Endothelial cell of umbilical vein (primary cell): ENCODE data around the gene KCNJ16. TPM values are rescaled to one million over a fixed set of nuclear protein-coding genes. Genes with fewer than 3 reads are reported as not detected.
"Not testable (repeated sequence)": the region's sequence is repeated elsewhere in the genome, so short reads cannot be mapped to it uniquely, and the experiment has no call there.

Source experiments
- BruUV-seq: library from RNA; stranded (reverse); fragments of 400-500 nt; replicated peaks from 2 replicates; lab custom pipeline; 2021; lab: Mats Ljungman, UMichigan
- CTCF ChIA-PET: fragments of 300-600, 350-600 bp; sonication (Branson Sonifier 250); formaldehyde crosslinking; loops from one replicate; lab custom pipeline; 2021; ENCODE audit warnings: antibody characterized with exemption, inconsistent platforms; lab: Charles Lee
- POLR2A ChIA-PET: fragments of 300-600, 350-600 bp; sonication (Branson Sonifier 250); formaldehyde crosslinking; loops from one replicate; lab custom pipeline; 2021; ENCODE audit warnings: antibody characterized with exemption, inconsistent platforms; lab: Charles Lee
- DNase-seq: peaks from one replicate; pipeline ENCODE4 v3.0.0-alpha.2; 2011; ENCODE audit warnings: low read depth, low spot score
- FAIRE-seq: peaks from 2 replicates; lab custom pipeline; 2011; peaks lifted over from hg19 to GRCh38; lab: Jason Lieb, UNC
- H2AFZ ChIP-seq: 2 replicates; pipeline ENCODE4 v1.6.0; 2012; ENCODE audit warnings: low read depth, low read length, control low read depth, inconsistent platforms
- H3K27ac ChIP-seq: 2 replicates; pipeline ENCODE4 v1.5.1; 2011; ENCODE audit warnings: low read depth, mild to moderate bottlenecking, control low read depth, low read length, moderate library complexity; ENCODE audit not compliant: insufficient read depth
- H3K27me3 ChIP-seq, 2 experiments: 2 replicates each; pipeline versions ENCODE4 v1.6.0 to v1.6.1; 2011; ENCODE audit warnings: low read length in 2 of 2, mixed read lengths in 1 of 2; ENCODE audit not compliant: control insufficient read depth in 2 of 2, insufficient read depth in 2 of 2
- H3K36me3 ChIP-seq, 2 experiments: 2 replicates in 1 of 2; 3 replicates in 1 of 2; pipeline ENCODE4 v1.5.1; 2011; ENCODE audit warnings: low read length in 2 of 2, mild to moderate bottlenecking in 1 of 2, moderate library complexity in 1 of 2; ENCODE audit not compliant: control insufficient read depth in 2 of 2, insufficient read depth in 2 of 2; ENCODE audit errors: extremely low read depth in 1 of 2
- H3K4me1 ChIP-seq: 3 replicates; pipeline ENCODE4 v1.5.1; 2011; ENCODE audit warnings: mild to moderate bottlenecking, low read length; ENCODE audit not compliant: control insufficient read depth, insufficient read depth; ENCODE audit errors: extremely low read depth
- H3K4me2 ChIP-seq: 2 replicates; pipeline ENCODE4 v1.6.1; 2011; ENCODE audit warnings: low read length, control low read depth, mixed read lengths; ENCODE audit not compliant: insufficient read depth
- H3K4me3 ChIP-seq, 3 experiments: fragments of 200-600 bp in 1 of 3; sonication (generic), shearing (Covaris generic) in 1 of 3; replicated peaks in 1 of 3; 2 replicates each; pipeline ENCODE4 v1.5.1; 2011 to 2016; ENCODE audit warnings: control low read depth in 3 of 3, low read length in 3 of 3, mild to moderate bottlenecking in 2 of 3, inconsistent platforms in 1 of 3, low read depth in 1 of 3, moderate library complexity in 1 of 3; ENCODE audit not compliant: insufficient read depth in 1 of 3
- H3K79me2 ChIP-seq: 2 replicates; pipeline ENCODE4 v1.6.0; 2012; ENCODE audit warnings: low read length, inconsistent platforms; ENCODE audit not compliant: control insufficient read depth, insufficient read depth
- H3K9ac ChIP-seq: replicated peaks from 2 replicates; pipeline ENCODE3; 2011; ENCODE audit warnings: low read length, control low read depth; ENCODE audit not compliant: insufficient read depth; ENCODE audit errors: extremely low read depth
- H3K9me1 ChIP-seq: replicated peaks from 3 replicates; pipeline ENCODE4 v1.6.0; 2011; ENCODE audit warnings: mild to moderate bottlenecking, low read length; ENCODE audit not compliant: control insufficient read depth, insufficient read depth; ENCODE audit errors: extremely low read depth
- H3K9me3 ChIP-seq: replicated peaks from 2 replicates; pipeline ENCODE4 v1.5.1; 2012; ENCODE audit warnings: low read length, inconsistent platforms; ENCODE audit not compliant: control insufficient read depth, insufficient read depth
- H4K20me1 ChIP-seq: replicated peaks from 2 replicates; pipeline ENCODE3; 2011; ENCODE audit warnings: mild to moderate bottlenecking, low read length; ENCODE audit not compliant: control insufficient read depth, insufficient read depth; ENCODE audit errors: extremely low read depth
- CTCF ChIP-seq, 2 donors: IDR thresholded peaks; 1 replicate in 1 of 2; 2 replicates in 1 of 2; pipeline ENCODE4 v1.5.1; 2011; ENCODE audit warnings: low read length in 2 of 2, mild to moderate bottlenecking in 2 of 2, moderate library complexity in 2 of 2, control low read depth in 1 of 2, inconsistent platforms in 1 of 2, low read depth in 1 of 2; ENCODE audit not compliant: insufficient read depth in 1 of 2; ENCODE audit errors: extremely low read depth in 1 of 2
- EZH2 ChIP-seq: IDR thresholded peaks from 2 replicates; pipeline ENCODE4 v1.6.1; 2012; ENCODE audit warnings: borderline replicate concordance, low read depth, mild to moderate bottlenecking, moderate library complexity, low read length, inconsistent platforms; ENCODE audit not compliant: severe bottlenecking
- FOS ChIP-seq: IDR thresholded peaks from 2 replicates; pipeline ENCODE4 v1.6.1; 2011; ENCODE audit warnings: mild to moderate bottlenecking, low read length, moderate library complexity, borderline replicate concordance; ENCODE audit not compliant: insufficient read depth
- GATA2 ChIP-seq: IDR thresholded peaks from 2 replicates; pipeline ENCODE4 v1.7.0; 2011; ENCODE audit warnings: low read depth, mild to moderate bottlenecking, moderate library complexity, mixed read lengths, low read length; ENCODE audit not compliant: insufficient read length, insufficient read depth
- JUN ChIP-seq: IDR thresholded peaks from 2 replicates; pipeline ENCODE4 v1.6.1; 2011; ENCODE audit warnings: borderline replicate concordance, low read depth; ENCODE audit not compliant: insufficient read length, insufficient read depth
- MAX ChIP-seq: IDR thresholded peaks from 2 replicates; pipeline ENCODE4 v1.6.1; 2011; ENCODE audit not compliant: insufficient read depth, insufficient read length
- MYC ChIP-seq: IDR thresholded peaks from one replicate; pipeline ENCODE4 v1.6.1; 2011; ENCODE audit warnings: mild to moderate bottlenecking, low read depth, low read length
- POLR2A ChIP-seq: IDR thresholded peaks from 2 replicates; pipeline ENCODE4 v1.6.1; 2012; ENCODE audit warnings: low read depth, mild to moderate bottlenecking, control low read depth, low read length
- POLR2AphosphoS5 ChIP-seq: IDR thresholded peaks from 2 replicates; pipeline ENCODE4 v1.6.1; 2012; ENCODE audit warnings: low read depth, mild to moderate bottlenecking, control low read depth, low read length, moderate library complexity; ENCODE audit not compliant: insufficient read depth
- dilution Hi-C: fragments of 300-500 bp; cut with MboI; formaldehyde crosslinking; loops from one replicate; pipeline ENCODE4 v1.15.0; 2019; ENCODE audit warnings: low sequenced_read_pairs; ENCODE audit not compliant: extremely low pct_ligation_motif_present
- intact Hi-C: fragments of 100-400 bp; cut with micrococcal nuclease; formaldehyde crosslinking; loops from one replicate; pipeline ENCODE4 v1.10.0; 2022
- polyA plus RNA-seq, 4 experiments: library from polyadenylated mRNA; depleted of rRNA in 3 of 4; stranded (reverse) in 3 of 4; unstranded in 1 of 4; fragments of >200 nt; gene quantifications; 2 replicates each; pipeline versions ENCODE4 v1.2.1 to v1.2.3, GENCODE V29; 2011 to 2012; ENCODE audit warnings: missing spikeins in 1 of 4
- total RNA-seq: library from RNA; stranded (reverse); gene quantifications from 2 replicates; pipeline ENCODE4 v1.2.3, GENCODE V29; 2021

Gene KCNJ16
- total and polyA plus RNA-seq, 2 donors (not counting 3 experiments of a cell fraction or from before 2014, with no cell fraction given): 0.07 TPM; not detected in 1

GRCh38 chr17:70041540-70041939 is 33.5 kb upstream of the KCNJ16 start:
- intact Hi-C loops (loop anchor here (1.0 to 5.0 kb wide), 7 partner anchors 45 to 473 kb away; no protein-coding TSS in a partner anchor), dilution Hi-C loops (no loop called here)
- peak overlapping the region; percentile 90 for H3K27ac ChIP-seq
- no peaks in the 10 kb centered on the region for H3K79me2 ChIP-seq
- H3K27me3 ChIP-seq: no peaks in the 10 kb centered on the region
- BruUV-seq: no TSS peak
- CTCF ChIA-PET: interaction anchor here (0.6 to 2.4 kb wide), 7 partner anchors 12 to 435 kb away, joined by 3 to 9 read pairs (median 4); no protein-coding TSS in a partner anchor
- H3K4me1 ChIP-seq: peaks cover 29% of the 10 kb centered on the region
- peak overlapping the region in 2 of 3 experiments; percentile 22 to 51 for H3K4me3 ChIP-seq
- TF ChIP-seq GATA2 (peak; percentile 55), POLR2A (no peak), EZH2 (no peak), MYC (no peak), JUN (peak; percentile 54), CTCF (IDR thresholded peaks at IDR 0.05; ENCODE audit: extremely low read depth in 1 of 2, insufficient read depth in 1 of 2, low read depth in 1 of 2, low read length in 2 of 2) (no peak), FOS (no peak), POLR2AphosphoS5 (no peak), MAX (no peak)
- FAIRE-seq (peak; percentile 60), DNase-seq (peak; percentile 91)
- POLR2A ChIA-PET: interaction anchor here (1.8 kb wide), 1 partner anchor 69 kb away, joined by 4 read pairs; no protein-coding TSS in a partner anchor
- H3K9me3 ChIP-seq: no peaks in the 10 kb centered on the region
- H3K36me3 ChIP-seq: no peaks in the 10 kb centered on the region
- H3K9ac ChIP-seq: peak overlapping the region; percentile 80
- H2AFZ ChIP-seq: peak overlapping the region; percentile 82
- H3K9me1 ChIP-seq: no peaks in the 10 kb centered on the region
- H4K20me1 ChIP-seq: no peaks in the 10 kb centered on the region
- H3K4me2 ChIP-seq: peak overlapping the region; percentile 98

- H3K4me2 ChIP-seq, POLR2A ChIA-PET, BruUV-seq, H2AFZ ChIP-seq, H3K9me1 ChIP-seq, H3K4me3 ChIP-seq, H3K9me3 ChIP-seq, H3K27ac ChIP-seq, H3K9ac ChIP-seq, FAIRE-seq, H3K79me2 ChIP-seq, DNase-seq, intact Hi-C loops, H3K36me3 ChIP-seq, H4K20me1 ChIP-seq, H3K27me3 ChIP-seq, dilution Hi-C loops: not testable (repeated sequence)
- H3K4me1 ChIP-seq: peaks cover 19% of the 10 kb centered on the region
- CTCF ChIA-PET: interaction anchor here (1.1 to 1.3 kb wide), 2 partner anchors 99 to 437 kb away, joined by 3 to 5 read pairs; no protein-coding TSS in a partner anchor
These were observed 29.2 kb upstream of the KCNJ16 start for GRCh38 chr17:70045780-70046179.
